Activated T-cell treated with anti-CD3 and anti-CD28 coated beads, Interleukin-2, amount 50 U/mL, for 48 hours (primary cell): Measurements from ENCODE around the gene C6orf89.
"Not testable (repeated sequence)": the region's sequence is repeated elsewhere in the genome, so short reads cannot be mapped to it uniquely, and the experiment has no call there.

Experiments
- DNase-seq, 2 experiments: peaks; one replicate each; pipeline ENCODE4 v3.0.0-alpha.2; 2020

The C6orf89 gene

DNA sequence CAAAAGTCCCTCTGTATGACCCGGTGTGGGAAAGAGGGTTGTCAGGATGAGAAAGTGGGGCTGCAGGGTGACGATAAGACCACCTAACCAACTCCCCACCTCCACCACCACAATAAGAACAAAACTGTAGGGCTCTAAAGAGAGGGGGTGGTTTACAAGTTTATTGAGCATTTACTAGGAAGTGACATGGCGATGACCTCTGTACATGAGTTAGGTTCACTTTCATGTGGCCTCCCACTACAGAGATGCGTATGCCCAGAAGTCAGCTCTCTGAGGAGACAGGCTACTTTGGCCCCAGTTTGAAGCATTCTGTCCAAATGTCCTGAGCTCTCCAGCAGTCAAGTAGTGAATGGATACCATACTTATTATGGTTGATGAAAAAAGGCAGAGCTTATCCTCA lies 40.1 kb downstream of the C6orf89 start:
- DNase-seq: peak; percentile 27 to 30

- no peak for DNase-seq
Measured at GRCh38 chr6:36926708-36927513, 41.2 kb downstream of the C6orf89 start.

GRCh38 chr6:36927691-36928546 lies 42.2 kb downstream of the C6orf89 start:
- no peak for DNase-seq

GRCh38 chr6:36928547-36928918 lies 42.8 kb downstream of the C6orf89 start:
- no peak for DNase-seq

DNA sequence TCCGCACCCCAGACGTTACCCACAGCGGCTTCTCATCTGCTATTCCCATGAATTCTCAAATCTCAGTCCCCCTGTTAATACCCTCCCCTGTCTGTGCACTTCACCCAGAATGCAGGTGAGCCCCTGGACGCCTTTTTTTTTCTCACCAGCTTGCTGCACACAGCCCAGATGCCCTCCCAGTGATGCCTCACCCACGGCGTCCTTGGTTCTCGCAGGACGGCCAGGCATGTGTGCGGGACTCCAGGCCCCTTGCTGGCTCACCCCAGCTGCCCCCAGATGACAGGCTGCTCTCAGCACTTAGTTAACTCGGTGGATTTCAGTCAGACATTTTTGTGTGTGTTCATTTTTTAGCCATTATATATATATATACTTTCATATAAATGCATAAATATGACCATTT lies 43.4 kb downstream of the C6orf89 start:
- DNase-seq: no peak

- DNase-seq: no peak
Measured at GRCh38 chr6:36929607-36930006, 43.9 kb downstream of the C6orf89 start.

GRCh38 chr6:36930483-36930882 lies 44.7 kb downstream of the C6orf89 start:
- DNase-seq: no peak

DNA sequence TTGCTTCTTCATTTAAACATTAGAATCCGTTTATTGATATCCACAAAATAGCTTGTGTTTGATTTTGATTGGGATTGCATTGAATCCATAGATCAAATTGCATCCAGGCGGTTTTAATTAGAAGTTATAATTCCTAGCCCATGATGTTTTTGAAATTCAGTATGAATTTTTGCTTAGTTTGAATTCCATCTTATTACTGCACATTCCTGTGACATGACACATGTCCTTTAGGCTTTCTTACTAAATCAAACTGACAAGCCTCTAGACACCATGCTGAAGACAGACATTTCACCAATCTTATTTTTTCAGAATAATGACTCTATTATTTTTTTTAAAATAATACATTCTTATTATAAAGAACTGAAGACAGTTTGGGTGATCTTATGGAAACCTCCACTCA lies 47.4 kb downstream of the C6orf89 start:
- DNase-seq: no peak

DNA sequence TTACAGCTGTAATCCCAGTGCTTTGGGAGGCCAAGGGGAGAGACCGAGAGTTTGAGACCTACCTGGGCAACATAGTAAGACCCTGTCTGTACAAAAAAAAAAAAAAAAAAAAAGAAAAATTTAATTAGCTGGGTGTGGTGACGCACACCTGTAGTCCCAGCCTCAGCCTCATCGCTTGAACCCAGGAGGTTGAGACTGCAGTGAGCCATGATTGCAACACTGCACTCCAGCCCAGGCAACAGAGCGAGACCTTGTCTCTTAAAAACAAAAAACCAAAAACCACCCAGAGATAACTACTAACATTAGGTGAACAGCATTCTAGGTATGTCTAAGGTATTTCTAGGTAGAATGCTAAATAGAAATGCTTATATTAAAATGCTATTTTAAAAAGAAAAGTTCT lies 47.8 kb downstream of the C6orf89 start:
- DNase-seq: no peak

GRCh38 chr6:36934901-36935300 lies 49.1 kb downstream of the C6orf89 start:
- DNase-seq: no peak

GRCh38 chr6:36936824-36937223 lies 51.1 kb downstream of the C6orf89 start:
- DNase-seq: no peak

GRCh38 chr6:36937896-36938295 lies 52.1 kb downstream of the C6orf89 start:
- no peak for DNase-seq

DNA sequence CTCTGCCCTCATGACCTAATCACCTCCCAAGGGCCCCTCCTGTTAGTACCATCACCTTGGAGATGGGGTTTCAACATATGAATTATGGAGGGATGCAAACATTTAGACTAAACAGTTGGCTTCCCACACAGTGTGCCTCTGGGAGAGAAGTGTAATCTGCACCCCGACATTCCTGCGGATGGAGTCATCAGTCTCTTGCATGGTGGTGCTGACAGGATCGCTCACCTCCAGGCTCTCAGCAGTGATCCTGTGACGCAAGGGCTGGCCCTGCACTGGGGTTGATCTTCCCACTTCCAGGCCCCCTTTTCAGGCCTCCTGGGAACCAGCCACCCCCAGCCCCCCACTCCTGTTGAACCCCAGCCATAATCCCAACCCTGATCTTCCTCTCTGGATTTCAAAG lies 52.8 kb downstream of the C6orf89 start:
- no peak for DNase-seq

- not testable (repeated sequence) for DNase-seq
Measured at GRCh38 chr6:36939005-36939404, 53.3 kb downstream of the C6orf89 start.

DNA sequence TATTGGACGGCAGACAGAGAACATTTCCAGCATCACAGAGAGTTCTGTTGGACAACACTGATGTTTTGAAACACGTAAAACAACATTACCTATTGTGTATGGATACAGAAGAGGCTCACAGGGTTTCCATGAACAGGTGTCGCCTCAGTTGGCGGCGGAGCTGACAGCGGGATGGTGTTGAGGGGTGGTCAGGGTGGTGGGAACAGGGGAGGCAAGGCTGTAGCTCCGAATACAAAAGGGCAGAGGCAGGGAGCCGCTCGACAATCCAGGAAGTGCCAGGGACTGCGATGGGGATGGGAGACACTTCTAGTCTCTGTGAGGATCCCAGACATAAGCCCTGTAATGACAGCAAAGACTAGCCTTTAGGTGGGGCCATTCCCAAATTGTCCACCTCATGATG lies 54.3 kb downstream of the C6orf89 start:
- no peak for DNase-seq

- DNase-seq: not testable (repeated sequence)
Measured at GRCh38 chr6:36941561-36941960, 55.8 kb downstream of the C6orf89 start.

GRCh38 chr6:36942329-36942728 lies 56.6 kb downstream of the C6orf89 start:
- not testable (repeated sequence) for DNase-seq

- DNase-seq: no peak
Measured at GRCh38 chr6:36944650-36945049, 58.9 kb downstream of the C6orf89 start.

GRCh38 chr6:36945301-36945700 lies 59.5 kb downstream of the C6orf89 start:
- DNase-seq: no peak

- no peak for DNase-seq
Measured at GRCh38 chr6:36946526-36946925, 60.8 kb downstream of the C6orf89 start.

- peak in 1 of 2 experiments; percentile 44 for DNase-seq
Measured at GRCh38 chr6:36947570-36948351, 62.0 kb downstream of the C6orf89 start.

DNA sequence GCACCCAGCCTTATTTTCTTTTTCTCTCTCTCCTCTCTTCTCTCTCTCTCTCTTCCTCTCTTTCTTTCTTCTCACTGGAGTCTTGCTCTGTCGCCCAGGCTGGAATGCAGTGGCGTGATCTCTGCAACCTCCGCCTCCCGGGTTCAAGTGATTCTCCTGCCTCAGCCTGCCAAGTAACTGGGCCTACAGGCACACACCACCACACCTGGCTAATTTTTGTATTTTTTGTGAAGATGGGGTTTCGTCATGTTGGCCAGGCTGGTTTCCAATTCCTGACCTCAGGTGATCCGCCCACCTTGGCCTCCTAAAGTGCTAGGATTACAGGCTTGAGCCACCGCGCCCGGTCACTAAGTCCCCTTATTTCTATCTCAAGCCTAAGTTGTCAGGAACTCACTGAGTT lies 63.3 kb downstream of the C6orf89 start:
- not testable (repeated sequence) for DNase-seq

- no peak for DNase-seq
Measured at GRCh38 chr6:36949636-36950035, 63.9 kb downstream of the C6orf89 start.
